Central memory CD8-positive, alpha-beta T cell (primary cell): ENCODE measurements around the gene BRD9.
"Not testable (repeated sequence)": the region's sequence is repeated elsewhere in the genome, so short reads cannot be mapped to it uniquely, and the experiment has no call there.

ENCODE experiments used
- ATAC-seq: fragments of 150-1000 bp; cut with Tn5 transposase; replicated peaks from 2 replicates; pipeline ENCODE4 v1.10.0; 2022; ENCODE audit warnings: mild to moderate bottlenecking, moderate FRiP score, moderate number of reproducible peaks; ENCODE audit not compliant: poor library complexity, severe bottlenecking; ENCODE audit errors: extremely low read depth
- DNase-seq, 2 donors: peaks; one replicate each; pipeline ENCODE4 v3.0.0; 2021; ENCODE audit warnings: low spot score in 2 of 2
- H3K27ac Mint-ChIP-seq: one replicate; pipeline ENCODE4 v1.8.0; 2022; ENCODE audit warnings: low read depth, mild to moderate bottlenecking, moderate library complexity, mixed read lengths
- H3K27me3 Mint-ChIP-seq: one replicate; pipeline ENCODE4 v1.8.0; 2022; ENCODE audit warnings: mixed read lengths
- H3K36me3 Mint-ChIP-seq: one replicate; pipeline ENCODE4 v1.8.0; 2022; ENCODE audit warnings: mild to moderate bottlenecking, moderate library complexity, mixed read lengths; ENCODE audit not compliant: insufficient read depth
- H3K4me1 Mint-ChIP-seq: one replicate; pipeline ENCODE4 v1.8.0; 2022; ENCODE audit warnings: mixed read lengths
- H3K4me3 Mint-ChIP-seq: one replicate; pipeline ENCODE4 v1.8.0; 2022; ENCODE audit warnings: mild to moderate bottlenecking, moderate library complexity, mixed read lengths
- H3K9me3 Mint-ChIP-seq: one replicate; pipeline ENCODE4 v1.8.0; 2022; ENCODE audit warnings: mixed read lengths

Gene BRD9

DNA sequence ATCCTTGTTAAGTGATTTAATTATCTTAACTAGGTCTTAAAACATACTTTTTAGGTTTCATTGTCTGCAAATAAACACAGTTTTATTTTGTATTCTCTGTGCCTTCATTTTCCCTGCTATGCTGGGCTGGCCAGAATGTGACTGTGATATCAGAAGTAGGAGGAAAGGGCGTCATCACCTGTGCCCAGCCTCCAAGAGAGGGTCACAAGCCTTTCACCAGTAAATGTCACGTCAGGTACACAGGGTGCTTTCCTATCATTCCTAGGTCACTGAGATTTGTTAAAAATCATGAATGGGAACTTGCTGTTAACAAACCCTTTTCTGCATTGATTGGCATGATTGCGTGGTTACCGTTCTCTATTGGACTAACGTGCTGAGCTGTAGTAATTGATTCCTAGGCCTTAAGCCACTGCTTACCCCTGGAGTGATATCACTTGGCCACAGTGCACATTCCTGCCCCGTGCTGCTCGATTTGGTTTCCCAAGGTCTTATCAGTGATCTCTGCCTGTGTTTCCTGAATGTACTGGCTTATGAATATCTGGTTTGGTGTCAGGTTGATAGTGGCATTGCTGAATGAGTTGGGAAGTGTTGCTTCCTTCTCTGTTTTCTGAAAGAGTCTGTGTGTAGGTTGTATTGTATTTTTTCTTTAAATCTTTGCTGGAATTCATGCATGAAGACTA lies 56.5 kb downstream of the BRD9 start:
- not testable (repeated sequence) for H3K4me3 Mint-ChIP-seq, H3K27ac Mint-ChIP-seq, ATAC-seq, H3K36me3 Mint-ChIP-seq, DNase-seq, H3K9me3 Mint-ChIP-seq, H3K4me1 Mint-ChIP-seq, H3K27me3 Mint-ChIP-seq

- not testable (repeated sequence) for H3K27ac Mint-ChIP-seq, H3K4me1 Mint-ChIP-seq, H3K36me3 Mint-ChIP-seq, H3K27me3 Mint-ChIP-seq, ATAC-seq, H3K9me3 Mint-ChIP-seq, H3K4me3 Mint-ChIP-seq, DNase-seq
Observed at GRCh38 chr5:834013-834412, 58.6 kb downstream of the BRD9 start.

DNA sequence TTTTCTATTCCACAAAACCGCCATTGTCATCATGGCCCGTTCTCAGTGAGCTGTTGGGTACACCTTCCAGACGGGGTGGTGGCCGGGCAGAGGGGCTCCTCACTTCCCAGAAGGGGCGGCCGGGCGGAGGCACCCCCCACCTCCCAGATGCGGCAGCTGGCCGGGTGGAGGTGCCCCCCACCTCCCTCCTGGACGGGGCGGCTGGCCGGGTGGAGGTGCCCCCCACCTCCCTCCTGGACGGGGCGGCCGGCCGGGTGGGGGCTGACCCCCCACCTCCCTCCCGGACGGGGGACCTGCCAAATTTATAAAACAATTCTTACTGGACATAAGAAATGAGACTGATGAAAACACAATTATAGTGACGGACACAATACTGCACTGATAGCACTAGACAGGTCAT lies 64.4 kb downstream of the BRD9 start:
- H3K27me3 Mint-ChIP-seq, H3K36me3 Mint-ChIP-seq, H3K27ac Mint-ChIP-seq, ATAC-seq, DNase-seq, H3K4me3 Mint-ChIP-seq, H3K4me1 Mint-ChIP-seq, H3K9me3 Mint-ChIP-seq: not testable (repeated sequence)

DNA sequence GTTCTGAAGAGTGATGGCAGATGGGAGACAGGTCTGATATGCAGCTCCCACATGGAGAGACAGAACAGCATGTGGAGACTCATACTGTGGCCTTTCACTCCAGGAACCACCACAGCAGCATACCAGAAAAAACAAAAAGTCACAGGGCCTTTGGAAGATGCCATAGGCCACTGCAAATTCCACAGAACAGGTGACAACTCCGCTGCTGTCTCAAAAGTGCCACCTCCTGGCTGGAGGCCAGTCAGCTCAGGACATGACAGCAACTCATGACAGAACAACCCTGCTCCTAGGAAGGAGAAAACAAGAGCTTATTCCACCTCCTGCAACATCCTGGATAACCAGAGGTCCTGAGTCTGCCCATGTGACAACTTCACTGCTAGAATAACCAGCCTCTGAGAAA lies 67.1 kb downstream of the BRD9 start:
- H3K4me3 Mint-ChIP-seq, H3K27me3 Mint-ChIP-seq, H3K9me3 Mint-ChIP-seq, H3K36me3 Mint-ChIP-seq, H3K27ac Mint-ChIP-seq, H3K4me1 Mint-ChIP-seq, ATAC-seq, DNase-seq: not testable (repeated sequence)

DNA sequence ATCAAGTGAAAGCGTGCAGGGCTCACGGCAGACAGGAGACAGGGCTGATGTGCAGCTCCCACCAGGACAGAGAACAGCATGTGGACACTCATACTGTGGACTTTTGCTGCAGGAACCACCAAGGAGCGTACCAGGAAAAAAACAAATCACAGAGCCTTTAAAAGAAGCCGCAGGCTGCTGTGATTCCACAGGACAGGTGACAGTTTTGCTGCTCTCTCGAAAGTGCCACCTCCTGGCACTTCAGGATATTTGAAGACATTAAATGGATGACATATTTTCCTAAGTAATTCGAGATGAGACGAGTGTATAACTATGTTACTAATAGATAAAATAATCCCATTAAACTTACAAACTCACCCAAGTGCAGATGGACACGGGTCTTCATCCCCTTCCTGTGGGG lies 71.1 kb downstream of the BRD9 start:
- ATAC-seq, result no peak
- no peak for DNase-seq
- Mint-ChIP-seq H3K27me3 (peaks cover 16% of the 10 kb centered on the region), H3K9me3 (no peaks in the 10 kb centered on the region), H3K27ac (no peak overlapping the region), H3K36me3 (no peaks in the 10 kb centered on the region), H3K4me1 (no peaks in the 10 kb centered on the region), H3K4me3 (no peak overlapping the region)

GRCh38 chr5:820245-820644 lies 72.4 kb downstream of the BRD9 start:
- Mint-ChIP-seq H3K27ac (no peak overlapping the region), H3K36me3 (no peaks in the 10 kb centered on the region), H3K27me3 (peaks cover 18% of the 10 kb centered on the region), H3K4me3 (no peak overlapping the region), H3K4me1 (no peaks in the 10 kb centered on the region), H3K9me3 (no peaks in the 10 kb centered on the region)
- DNase-seq (no peak), ATAC-seq (no peak)

GRCh38 chr5:819078-819477 lies 73.5 kb downstream of the BRD9 start:
- ATAC-seq (no peak), DNase-seq (no peak)
- Mint-ChIP-seq H3K4me1 (no peaks in the 10 kb centered on the region), H3K4me3 (no peak overlapping the region), H3K27me3 (peaks cover 18% of the 10 kb centered on the region), H3K9me3 (no peaks in the 10 kb centered on the region), H3K36me3 (no peaks in the 10 kb centered on the region), H3K27ac (no peak overlapping the region)

DNA sequence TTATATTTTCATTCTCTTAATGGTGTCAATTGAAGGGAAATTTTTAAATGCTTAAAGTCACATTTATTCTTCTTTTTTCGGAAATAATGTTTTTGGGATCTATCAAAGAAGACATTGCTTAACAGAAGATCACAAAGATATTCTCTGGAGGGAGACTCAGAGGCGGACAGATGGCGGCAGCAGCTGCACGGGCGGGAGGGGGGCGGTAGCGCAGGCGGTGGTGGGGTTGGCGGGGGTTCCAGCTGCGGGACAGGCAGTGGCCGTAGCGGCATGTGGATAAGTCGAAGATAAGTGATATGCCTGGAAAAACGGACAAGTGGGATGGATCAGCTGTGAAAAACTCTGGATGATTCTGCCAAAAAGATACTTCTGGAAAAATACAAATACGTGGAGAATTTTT lies 76.4 kb downstream of the BRD9 start:
- H3K4me3 Mint-ChIP-seq, result no peak overlapping the region
- no peaks in the 10 kb centered on the region for H3K36me3 Mint-ChIP-seq
- H3K27me3 Mint-ChIP-seq, result peaks cover 18% of the 10 kb centered on the region
- ATAC-seq (no peak), DNase-seq (no peak)
- H3K4me1 Mint-ChIP-seq, result no peaks in the 10 kb centered on the region
- H3K9me3 Mint-ChIP-seq, result no peaks in the 10 kb centered on the region
- no peak overlapping the region for H3K27ac Mint-ChIP-seq

- Mint-ChIP-seq H3K9me3 (no peaks in the 10 kb centered on the region), H3K27me3 (peaks cover 18% of the 10 kb centered on the region), H3K4me3 (no peak overlapping the region), H3K4me1 (no peaks in the 10 kb centered on the region), H3K36me3 (no peaks in the 10 kb centered on the region), H3K27ac (no peak overlapping the region)
- no peak for ATAC-seq
- DNase-seq, result no peak
Observed at GRCh38 chr5:815449-815848, 77.2 kb downstream of the BRD9 start.
